Progenitor cell of endocrine pancreas (in vitro differentiated cells): ENCODE measurements around the gene UGDH. TPM values are rescaled to one million over a fixed set of nuclear protein-coding genes. Genes with fewer than 3 reads are reported as not detected.

ENCODE experiments used
- DNase-seq: peaks from one replicate; pipeline ENCODE4 v3.0.0; 2021; ENCODE audit warnings: low spot score; ENCODE audit not compliant: unreplicated experiment
- H3K27ac Mint-ChIP-seq: 2 replicates; pipeline ENCODE4 v1.8.0; 2021; ENCODE audit warnings: mild to moderate bottlenecking, moderate library complexity, mixed read lengths
- H3K27me3 Mint-ChIP-seq: 2 replicates; pipeline ENCODE4 v1.8.0; 2021; ENCODE audit warnings: mixed read lengths
- H3K36me3 Mint-ChIP-seq: 2 replicates; pipeline ENCODE4 v1.8.0; 2022; ENCODE audit warnings: mixed read lengths; ENCODE audit not compliant: insufficient read depth
- H3K4me1 Mint-ChIP-seq: 2 replicates; pipeline ENCODE4 v1.8.0; 2021; ENCODE audit warnings: low read depth, mixed read lengths
- H3K4me3 Mint-ChIP-seq: 2 replicates; pipeline ENCODE4 v1.8.0; 2021; ENCODE audit warnings: low read depth, mild to moderate bottlenecking, moderate library complexity, mixed read lengths
- H3K9me3 Mint-ChIP-seq: 2 replicates; pipeline ENCODE4 v1.8.0; 2021; ENCODE audit warnings: low read depth, mixed read lengths
- CTCF ChIP-seq: fragments of 200-600 bp; sonication (generic); IDR thresholded peaks from one replicate; pipeline ENCODE4 v1.5.0; 2021; ENCODE audit warnings: antibody characterized with exemption, mild to moderate bottlenecking; ENCODE audit not compliant: unreplicated experiment
- long read RNA-seq: library from polyadenylated mRNA; unstranded; transcript quantifications from one replicate; pipeline ENCODE4 v2.0.0, GENCODE V29; 2020
- total RNA-seq: library from RNA; stranded (reverse); gene quantifications from 2 replicates; pipeline ENCODE4 v1.2.1, GENCODE V29; 2021

Gene UGDH
- total RNA-seq, result 518 and 607 TPM in 2 replicates
- long read RNA-seq, transcript UGDH-206 (11 exons, 1,712 nt), result minor isoform, 25 of 2,852 reads
- long read RNA-seq, transcript UGDH-202 (11 exons, 2,826 nt), result minor isoform, 21 of 2,852 reads
- long read RNA-seq, transcript UGDH-201 (12 exons, 3,216 nt), result major isoform, 2,493 of 2,852 reads
- long read RNA-seq, partial matches to known transcripts, result 107 of 2,852 reads
- long read RNA-seq, other reads (novel, unspliced or antisense), result 206 of 2,852 reads

GRCh38 chr4:39527296-39528060 is at the start of gene UGDH:
Gene UGDH, minus strand, starts transcription at chr4:39527439. Its CDS starts 5,927 bp downstream, at chr4:39521512.
- Mint-ChIP-seq H3K36me3 (peaks cover 38% of the 10 kb centered on the region), H3K4me3 (peak within 1 kb of the TSS; percentile 99), H3K4me1 (peaks cover 23% of the 10 kb centered on the region)

GRCh38 chr4:39574946-39575345 is 47.7 kb upstream of the UGDH start:
- H3K27me3 Mint-ChIP-seq, result no peaks in the 10 kb centered on the region
- H3K9me3 Mint-ChIP-seq, result no peaks in the 10 kb centered on the region
- DNase-seq, result no peak
- no peak overlapping the region for H3K4me3 Mint-ChIP-seq
- no peak for TF ChIP-seq CTCF
- peaks cover 11% of the 10 kb centered on the region for H3K36me3 Mint-ChIP-seq
- H3K4me1 Mint-ChIP-seq, result peaks cover 16% of the 10 kb centered on the region
- H3K27ac Mint-ChIP-seq, result no peak overlapping the region

More at GRCh38 chr4:39527296-39528060, at the start of gene UGDH:
- peak; percentile 96 for DNase-seq
- TF ChIP-seq CTCF, result no peak
- peaks cover 19% of the 10 kb centered on the region for H3K9me3 Mint-ChIP-seq
- H3K27me3 Mint-ChIP-seq, result no peaks in the 10 kb centered on the region
- peak within 1 kb of the TSS; percentile 99 for H3K27ac Mint-ChIP-seq

GRCh38 chr4:39571504-39571903 is 44.3 kb upstream of the UGDH start:
- Mint-ChIP-seq H3K36me3 (peaks cover 8% of the 10 kb centered on the region), H3K4me3 (no peak overlapping the region), H3K4me1 (peaks cover 30% of the 10 kb centered on the region), H3K27ac (peak overlapping the region; percentile 77), H3K9me3 (no peaks in the 10 kb centered on the region), H3K27me3 (no peaks in the 10 kb centered on the region)
- TF ChIP-seq CTCF, result no peak
- no peak for DNase-seq

GRCh38 chr4:39571054-39571453 is 43.8 kb upstream of the UGDH start:
- H3K27ac Mint-ChIP-seq, result peak overlapping the region; percentile 77
- H3K27me3 Mint-ChIP-seq, result no peaks in the 10 kb centered on the region
- H3K36me3 Mint-ChIP-seq, result peaks cover 11% of the 10 kb centered on the region
- peaks cover 30% of the 10 kb centered on the region for H3K4me1 Mint-ChIP-seq
- H3K9me3 Mint-ChIP-seq, result peaks cover 4% of the 10 kb centered on the region
- DNase-seq, result no peak
- no peak for TF ChIP-seq CTCF
- H3K4me3 Mint-ChIP-seq, result no peak overlapping the region

- no peak for DNase-seq
- peaks cover 12% of the 10 kb centered on the region for H3K9me3 Mint-ChIP-seq
- H3K4me1 Mint-ChIP-seq, result peaks cover 27% of the 10 kb centered on the region
- no peak overlapping the region for H3K4me3 Mint-ChIP-seq
- TF ChIP-seq CTCF, result no peak
- peak overlapping the region; percentile 93 for H3K27ac Mint-ChIP-seq
- peaks cover 25% of the 10 kb centered on the region for H3K36me3 Mint-ChIP-seq
- H3K27me3 Mint-ChIP-seq, result no peaks in the 10 kb centered on the region
These were observed 42.0 kb upstream of the UGDH start for GRCh38 chr4:39569209-39569608.
